ENCODE data around the gene KCNIP4. TPM values are rescaled to one million over a fixed set of nuclear protein-coding genes. Genes with fewer than 3 reads are reported as not detected.
A peak's percentile ranks its signal among the peaks of the same experiment; 100 is the strongest.

The KCNIP4 gene
- total and polyA plus RNA-seq, 2 donors from 2014 or later: 9.8 to 43.9 TPM

DNA sequence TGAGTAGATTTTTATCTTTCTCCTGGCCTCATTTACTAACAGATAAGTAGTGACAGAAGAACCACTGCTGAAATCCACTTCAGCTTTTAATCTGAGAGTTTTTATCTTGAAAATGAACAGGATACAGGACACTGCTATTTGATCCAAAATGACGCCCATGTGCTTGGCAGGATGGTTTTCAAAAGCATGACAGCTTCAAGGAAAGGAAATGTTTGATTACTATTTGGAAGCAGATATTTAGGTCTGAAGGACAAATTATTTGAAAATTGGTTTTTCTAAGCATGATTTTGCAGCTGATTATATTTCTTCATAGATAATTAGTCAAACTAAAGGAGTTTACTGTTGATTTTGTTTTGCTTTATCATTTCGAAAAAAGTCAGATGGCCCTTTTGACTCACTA lies 1237.2 kb downstream of the KCNIP4 start:
- intact Hi-C loops (cut with DNase I): no loop called here
- TF ChIP-seq, protein P1, sequence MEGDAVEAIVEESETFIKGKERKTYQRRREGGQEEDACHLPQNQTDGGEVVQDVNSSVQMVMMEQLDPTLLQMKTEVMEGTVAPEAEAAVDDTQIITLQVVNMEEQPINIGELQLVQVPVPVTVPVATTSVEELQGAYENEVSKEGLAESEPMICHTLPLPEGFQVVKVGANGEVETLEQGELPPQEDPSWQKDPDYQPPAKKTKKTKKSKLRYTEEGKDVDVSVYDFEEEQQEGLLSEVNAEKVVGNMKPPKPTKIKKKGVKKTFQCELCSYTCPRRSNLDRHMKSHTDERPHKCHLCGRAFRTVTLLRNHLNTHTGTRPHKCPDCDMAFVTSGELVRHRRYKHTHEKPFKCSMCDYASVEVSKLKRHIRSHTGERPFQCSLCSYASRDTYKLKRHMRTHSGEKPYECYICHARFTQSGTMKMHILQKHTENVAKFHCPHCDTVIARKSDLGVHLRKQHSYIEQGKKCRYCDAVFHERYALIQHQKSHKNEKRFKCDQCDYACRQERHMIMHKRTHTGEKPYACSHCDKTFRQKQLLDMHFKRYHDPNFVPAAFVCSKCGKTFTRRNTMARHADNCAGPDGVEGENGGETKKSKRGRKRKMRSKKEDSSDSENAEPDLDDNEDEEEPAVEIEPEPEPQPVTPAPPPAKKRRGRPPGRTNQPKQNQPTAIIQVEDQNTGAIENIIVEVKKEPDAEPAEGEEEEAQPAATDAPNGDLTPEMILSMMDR (IDR thresholded peaks at IDR 0.05; ENCODE audit: borderline replicate concordance, extremely low read depth, insufficient read depth): no peak
- Histone ChIP-seq H3K36me3 (ENCODE audit: control insufficient read depth in 2 of 3, insufficient read depth in 3 of 3, low read length in 3 of 3) (peaks cover 2 to 23% (median 12%) of the 10 kb centered on the region in 3 donors), H3K9ac (ENCODE audit: low read length in 3 of 3) (no peak overlapping the region), H3K27ac (ENCODE audit: low read depth in 2 of 2, low read length in 2 of 2) (no peak overlapping the region), H3K27me3 (ENCODE audit: control insufficient read depth, insufficient read depth, low read length) (no peaks in the 10 kb centered on the region), H3K4me1 (ENCODE audit: control insufficient read depth in 2 of 3, insufficient read depth in 2 of 3, low read depth in 1 of 3, low read length in 3 of 3) (no peaks in the 10 kb centered on the region), H3K9me3 (ENCODE audit: control insufficient read depth in 2 of 3, insufficient read depth in 1 of 3, low read length in 3 of 3) (no peaks in the 10 kb centered on the region), H3K4me3 (ENCODE audit: low read length in 3 of 3) (no peak overlapping the region)
- DNase-seq (no peak), FAIRE-seq (no peak)

GRCh38 chr4:20700007-20700761 lies 1248.4 kb downstream of the KCNIP4 start, which contains the start of gene PACRGL:
Gene PACRGL (plus strand): TSS chr4:20700458. CDS start chr4:20704482, 4,024 bp downstream.
- Histone ChIP-seq H3K27ac (ENCODE audit: low read depth in 2 of 2, low read length in 2 of 2) (peak within 1 kb of the TSS; percentile 14 to 67), H3K4me1 (ENCODE audit: control insufficient read depth in 2 of 3, insufficient read depth in 2 of 3, low read depth in 1 of 3, low read length in 3 of 3) (peaks cover 0 to 6% (median 3%) of the 10 kb centered on the region in 3 donors), H3K9me3 (ENCODE audit: control insufficient read depth in 2 of 3, insufficient read depth in 1 of 3, low read length in 3 of 3) (no peaks in the 10 kb centered on the region), H3K27me3 (ENCODE audit: control insufficient read depth, insufficient read depth, low read length) (no peaks in the 10 kb centered on the region), H3K36me3 (ENCODE audit: control insufficient read depth in 2 of 3, insufficient read depth in 3 of 3, low read length in 3 of 3) (peaks cover 0 to 7% (median 3%) of the 10 kb centered on the region in 3 donors), H3K9ac (ENCODE audit: low read length in 3 of 3) (peak within 1 kb of the TSS; percentile 56 to 98 (median 91)), H3K4me3 (ENCODE audit: low read length in 3 of 3) (peak within 1 kb of the TSS; percentile 87 to 96 (median 95))
- peak; percentile 89 for FAIRE-seq
- intact Hi-C loops (cut with DNase I): no loop called here
- TF ChIP-seq, protein P1 (IDR thresholded peaks at IDR 0.05; ENCODE audit: borderline replicate concordance, extremely low read depth, insufficient read depth): no peak
- peak; percentile 96 to 98 (median 97) for DNase-seq

DNA sequence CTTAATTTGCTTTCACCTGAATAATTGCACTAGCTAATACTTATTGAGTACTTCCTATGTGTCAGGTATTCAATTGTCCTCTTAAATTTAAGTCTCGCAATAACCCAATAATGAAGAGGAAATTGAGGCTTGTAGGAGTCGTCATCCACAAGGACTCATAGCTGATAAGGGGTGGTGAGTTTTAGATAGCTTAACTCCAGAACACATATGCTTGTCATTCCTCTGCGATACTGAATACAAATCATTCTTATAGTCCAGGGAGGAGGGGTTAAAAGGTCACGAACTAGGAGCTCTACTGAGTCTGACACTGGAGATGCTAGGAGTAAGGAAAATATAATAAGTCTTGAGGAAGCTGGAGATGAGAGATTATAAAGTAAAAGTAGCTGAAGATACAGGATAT lies 1249.8 kb downstream of the KCNIP4 start:
- TF ChIP-seq, protein P1 (IDR thresholded peaks at IDR 0.05; ENCODE audit: borderline replicate concordance, extremely low read depth, insufficient read depth): no peak
- H3K27ac ChIP-seq (ENCODE audit: low read depth in 2 of 2, low read length in 2 of 2): no peak overlapping the region
- intact Hi-C loops (cut with DNase I): no loop called here
- no peak for FAIRE-seq
- no peak overlapping the region for H3K4me3 ChIP-seq (ENCODE audit: low read length in 3 of 3)
- H3K36me3 ChIP-seq (ENCODE audit: control insufficient read depth in 2 of 3, insufficient read depth in 3 of 3, low read length in 3 of 3): no peaks in the 10 kb centered on the region
- no peaks in the 10 kb centered on the region for H3K9me3 ChIP-seq (ENCODE audit: control insufficient read depth in 2 of 3, insufficient read depth in 1 of 3, low read length in 3 of 3)
- DNase-seq: peak in 1 of 5 donors; percentile 9
- H3K27me3 ChIP-seq (ENCODE audit: control insufficient read depth, insufficient read depth, low read length): no peaks in the 10 kb centered on the region
- H3K4me1 ChIP-seq (ENCODE audit: control insufficient read depth in 2 of 3, insufficient read depth in 2 of 3, low read depth in 1 of 3, low read length in 3 of 3): peaks cover 0 to 6% (median 3%) of the 10 kb centered on the region in 3 donors
- no peak overlapping the region for H3K9ac ChIP-seq (ENCODE audit: low read length in 3 of 3)

All from kidney (tissue), 14 donors.